ENCODE data around the gene EFR3B.
A peak's percentile ranks its signal among the peaks of the same experiment; 100 is the strongest.

Gene EFR3B

GRCh38 chr2:25187729-25188350, 146.0 kb downstream of the EFR3B start:
- DNase-seq (ENCODE audit: low spot score): no peak

- DNase-seq (ENCODE audit: low spot score): no peak
These were observed 146.5 kb downstream of the EFR3B start for GRCh38 chr2:25188405-25188804.

- DNase-seq (ENCODE audit: low spot score): no peak
These were observed 148.7 kb downstream of the EFR3B start for GRCh38 chr2:25190536-25190935.

- no peak for DNase-seq (ENCODE audit: low spot score)
These were observed 152.8 kb downstream of the EFR3B start for GRCh38 chr2:25194576-25195122.

- DNase-seq (ENCODE audit: low spot score): peak; percentile 26
These were observed 155.7 kb downstream of the EFR3B start for GRCh38 chr2:25197336-25198208.

- DNase-seq (ENCODE audit: low spot score): no peak
These were observed 156.3 kb downstream of the EFR3B start for GRCh38 chr2:25198209-25198525.

- no peak for DNase-seq (ENCODE audit: low spot score)
These were observed 156.7 kb downstream of the EFR3B start for GRCh38 chr2:25198576-25198975.

GRCh38 chr2:25201265-25201664, 159.4 kb downstream of the EFR3B start:
- DNase-seq (ENCODE audit: low spot score): no peak

GRCh38 chr2:25201794-25202193, 159.9 kb downstream of the EFR3B start:
- DNase-seq (ENCODE audit: low spot score): no peak

GRCh38 chr2:25202275-25202674, 160.4 kb downstream of the EFR3B start:
- DNase-seq (ENCODE audit: low spot score): no peak

- peak; percentile 45 for DNase-seq (ENCODE audit: low spot score)
These were observed 162.4 kb downstream of the EFR3B start for GRCh38 chr2:25204190-25204838.

- no peak for DNase-seq (ENCODE audit: low spot score)
These were observed 165.2 kb downstream of the EFR3B start for GRCh38 chr2:25207078-25207545.

All from hepatic stellate cell (primary cell).